ENCODE results near the gene PYGL. TPM values are rescaled to one million over a fixed set of nuclear protein-coding genes. Genes with fewer than 3 reads are reported as not detected.
"Not testable (repeated sequence)": the region's sequence is repeated elsewhere in the genome, so short reads cannot be mapped to it uniquely, and the experiment has no call there.

PYGL gene
- total RNA-seq, 1 donor from 2014 or later: 27.3 TPM

- peaks cover 8% of the 10 kb centered on the region for H3K9me3 Mint-ChIP-seq
- peaks cover 4% of the 10 kb centered on the region for H3K27me3 Mint-ChIP-seq
- H3K4me3 Mint-ChIP-seq: no peak overlapping the region
- TF ChIP-seq CTCF (conservative IDR thresholded peaks at IDR 0.05): no peak
- H3K27ac Mint-ChIP-seq: no peak overlapping the region
- DNase-seq (ENCODE audit: extremely low spot score, unreplicated experiment): no peak
- H3K36me3 Mint-ChIP-seq: peaks cover 25% of the 10 kb centered on the region
- H3K4me1 Mint-ChIP-seq (ENCODE audit: unreplicated experiment): peaks cover 16% of the 10 kb centered on the region
These were observed 37.8 kb downstream of the PYGL start for GRCh38 chr14:50906326-50907065.

GRCh38 chr14:50904719-50905118 is 39.6 kb downstream of the PYGL start:
- Mint-ChIP-seq H3K27me3 (no peaks in the 10 kb centered on the region), H3K27ac (no peak overlapping the region), H3K9me3 (no peaks in the 10 kb centered on the region), H3K4me3 (no peak overlapping the region), H3K4me1 (ENCODE audit: unreplicated experiment) (peaks cover 6% of the 10 kb centered on the region), H3K36me3 (peaks cover 18% of the 10 kb centered on the region)
- DNase-seq (ENCODE audit: extremely low spot score, unreplicated experiment): no peak
- no peak for TF ChIP-seq CTCF (conservative IDR thresholded peaks at IDR 0.05)

- H3K9me3 Mint-ChIP-seq: peaks cover 5% of the 10 kb centered on the region
- no peak overlapping the region for H3K4me3 Mint-ChIP-seq
- peaks cover 1% of the 10 kb centered on the region for H3K4me1 Mint-ChIP-seq (ENCODE audit: unreplicated experiment)
- H3K36me3 Mint-ChIP-seq: peaks cover 6% of the 10 kb centered on the region
- no peak overlapping the region for H3K27ac Mint-ChIP-seq
- H3K27me3 Mint-ChIP-seq: no peaks in the 10 kb centered on the region
- no peak for DNase-seq (ENCODE audit: extremely low spot score, unreplicated experiment)
- no peak for TF ChIP-seq CTCF (conservative IDR thresholded peaks at IDR 0.05)
These were observed 42.9 kb downstream of the PYGL start for GRCh38 chr14:50901361-50901760.

- Mint-ChIP-seq H3K36me3 (no peaks in the 10 kb centered on the region), H3K27me3 (no peaks in the 10 kb centered on the region), H3K27ac (peak overlapping the region; percentile 97), H3K9me3 (peaks cover 5% of the 10 kb centered on the region), H3K4me3 (no peak overlapping the region), H3K4me1 (ENCODE audit: unreplicated experiment) (peaks cover 7% of the 10 kb centered on the region)
- no peak for DNase-seq (ENCODE audit: extremely low spot score, unreplicated experiment)
- no peak for TF ChIP-seq CTCF (conservative IDR thresholded peaks at IDR 0.05)
These were observed 46.6 kb downstream of the PYGL start for GRCh38 chr14:50897658-50898175.

GRCh38 chr14:50897005-50897404 is 47.3 kb downstream of the PYGL start:
- H3K9me3 Mint-ChIP-seq; H3K27me3 Mint-ChIP-seq; DNase-seq (ENCODE audit: extremely low spot score, unreplicated experiment); H3K4me1 Mint-ChIP-seq (ENCODE audit: unreplicated experiment); H3K36me3 Mint-ChIP-seq; H3K4me3 Mint-ChIP-seq: not testable (repeated sequence)
- peak overlapping the region; percentile 97 for H3K27ac Mint-ChIP-seq

- not testable (repeated sequence) for DNase-seq (ENCODE audit: extremely low spot score, unreplicated experiment); H3K36me3 Mint-ChIP-seq; H3K27me3 Mint-ChIP-seq; H3K9me3 Mint-ChIP-seq; H3K4me1 Mint-ChIP-seq (ENCODE audit: unreplicated experiment)
- peak overlapping the region; percentile 97 for H3K27ac Mint-ChIP-seq
- H3K4me3 Mint-ChIP-seq: peak overlapping the region; percentile 56
These were observed 47.9 kb downstream of the PYGL start for GRCh38 chr14:50896421-50896820.
